Measurements from ENCODE around the gene LSAMP.

DNA sequence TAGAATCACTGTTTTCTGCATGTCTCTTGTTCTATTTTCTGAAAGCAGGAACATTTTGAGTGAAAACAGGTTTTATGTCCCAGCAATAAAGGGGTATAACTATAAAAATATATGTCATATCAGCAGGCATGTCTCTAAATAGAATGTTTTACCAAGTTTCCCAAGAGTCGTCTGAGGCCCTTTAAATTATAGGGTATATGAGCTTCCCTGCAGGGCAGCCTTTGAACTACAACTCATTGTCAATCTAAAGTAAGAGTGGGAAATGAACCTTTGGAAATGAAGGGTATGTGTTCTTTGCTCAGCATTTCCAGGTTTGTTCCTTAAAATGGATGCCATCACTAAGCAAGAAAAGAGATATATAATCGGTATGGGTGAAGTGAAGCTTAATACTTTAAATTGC is 138.6 kb downstream of the LSAMP start:
- TF ChIP-seq HDAC6 (IDR thresholded peaks at IDR 0.05; ENCODE audit: low read depth, low read length) (no peak), POLR2A (IDR thresholded peaks at IDR 0.05; ENCODE audit: control extremely low read depth in 1 of 2, low read depth in 2 of 2, low read length in 2 of 2) (no peak), EZH2 (IDR thresholded peaks at IDR 0.05; ENCODE audit: low read depth, low read length, severe bottlenecking) (no peak), BRCA1 (IDR thresholded peaks at IDR 0.05; ENCODE audit: low read depth, low read length) (no peak)

Measured in H1 (cell line).